ENCODE data around the gene ZNF431. TPM values are rescaled to one million over a fixed set of nuclear protein-coding genes. Genes with fewer than 3 reads are reported as not detected.

ZNF431 gene
- total RNA-seq, 2 donors from 2014 or later, result 7.4 to 12.0 TPM

DNA sequence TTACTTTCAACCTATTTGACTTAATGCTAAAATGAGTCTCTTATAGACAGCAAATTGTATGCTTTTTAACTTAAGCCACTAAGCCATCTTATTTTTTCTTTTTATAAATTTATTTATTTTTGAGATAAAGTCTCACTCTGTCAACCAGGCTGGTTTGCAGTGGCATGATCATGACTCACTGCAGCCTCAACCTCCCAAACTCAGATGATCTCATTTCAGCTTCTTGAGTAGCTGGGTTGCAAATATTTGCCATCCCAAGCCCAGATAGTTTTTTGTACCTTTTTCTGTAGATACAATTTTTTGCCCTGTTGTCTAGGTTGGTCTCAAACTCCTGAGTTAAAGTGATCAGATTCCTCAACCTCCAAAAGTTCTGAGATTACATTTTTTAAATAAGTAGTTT, 32.7 kb upstream of the ZNF431 start:
- TF ChIP-seq, protein P1, sequence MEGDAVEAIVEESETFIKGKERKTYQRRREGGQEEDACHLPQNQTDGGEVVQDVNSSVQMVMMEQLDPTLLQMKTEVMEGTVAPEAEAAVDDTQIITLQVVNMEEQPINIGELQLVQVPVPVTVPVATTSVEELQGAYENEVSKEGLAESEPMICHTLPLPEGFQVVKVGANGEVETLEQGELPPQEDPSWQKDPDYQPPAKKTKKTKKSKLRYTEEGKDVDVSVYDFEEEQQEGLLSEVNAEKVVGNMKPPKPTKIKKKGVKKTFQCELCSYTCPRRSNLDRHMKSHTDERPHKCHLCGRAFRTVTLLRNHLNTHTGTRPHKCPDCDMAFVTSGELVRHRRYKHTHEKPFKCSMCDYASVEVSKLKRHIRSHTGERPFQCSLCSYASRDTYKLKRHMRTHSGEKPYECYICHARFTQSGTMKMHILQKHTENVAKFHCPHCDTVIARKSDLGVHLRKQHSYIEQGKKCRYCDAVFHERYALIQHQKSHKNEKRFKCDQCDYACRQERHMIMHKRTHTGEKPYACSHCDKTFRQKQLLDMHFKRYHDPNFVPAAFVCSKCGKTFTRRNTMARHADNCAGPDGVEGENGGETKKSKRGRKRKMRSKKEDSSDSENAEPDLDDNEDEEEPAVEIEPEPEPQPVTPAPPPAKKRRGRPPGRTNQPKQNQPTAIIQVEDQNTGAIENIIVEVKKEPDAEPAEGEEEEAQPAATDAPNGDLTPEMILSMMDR (IDR thresholded peaks at IDR 0.05), result no peak
- Histone ChIP-seq H3K27me3 (no peaks in the 10 kb centered on the region), H3K9ac (ENCODE audit: low read depth in 2 of 2, low read length in 2 of 2) (no peak overlapping the region), H3K4me3 (no peak overlapping the region), H3K9me3 (no peaks in the 10 kb centered on the region), H3K27ac (no peak overlapping the region), H3K4me1 (no peaks in the 10 kb centered on the region), H3K36me3 (no peaks in the 10 kb centered on the region)
- DNase-seq, result no peak
- intact Hi-C loops (cut with DNase I), result no loop called here

DNA sequence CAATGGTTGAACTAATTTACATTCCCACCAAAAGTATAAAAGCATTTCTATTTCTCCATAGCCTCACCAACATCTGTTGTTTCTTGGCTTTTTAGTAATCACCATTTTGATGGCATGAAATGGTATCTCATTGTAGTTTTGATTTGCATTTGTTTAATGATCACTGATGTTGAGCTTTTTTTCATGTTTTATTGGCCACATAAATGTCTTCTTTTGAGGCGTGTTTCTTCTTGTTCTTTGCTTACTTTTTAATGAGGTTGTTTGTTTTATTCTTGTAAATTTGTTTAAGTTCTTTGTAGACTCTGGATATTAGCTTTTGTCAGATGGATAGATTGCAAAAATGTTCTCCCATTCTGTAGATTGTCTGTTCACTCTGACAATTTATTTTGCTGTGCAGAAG, 31.7 kb upstream of the ZNF431 start:
- no peak for DNase-seq
- TF ChIP-seq, protein P1 (IDR thresholded peaks at IDR 0.05), result no peak
- intact Hi-C loops (cut with DNase I), result no loop called here

DNA sequence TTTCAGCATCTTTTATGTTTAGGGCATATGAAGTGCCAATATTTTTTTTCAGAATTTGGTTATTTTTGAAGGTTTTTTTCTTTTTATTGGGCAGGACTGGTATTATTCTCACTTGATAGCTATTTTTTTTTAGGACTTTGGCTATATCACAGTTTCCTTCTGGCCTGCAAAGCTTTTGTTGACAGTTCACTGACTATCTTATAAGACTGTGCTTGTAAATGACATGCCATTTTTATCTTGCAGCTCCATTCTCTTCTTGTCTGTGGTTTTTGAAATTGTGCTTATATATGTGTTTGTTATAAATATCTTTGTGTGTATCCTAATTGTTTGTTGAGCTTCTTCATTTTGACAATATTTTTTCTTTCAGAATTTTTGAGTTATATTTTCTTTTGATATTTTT, 26.4 kb upstream of the ZNF431 start:
- intact Hi-C loops (cut with DNase I), result no loop called here
- Histone ChIP-seq H3K36me3 (no peaks in the 10 kb centered on the region), H3K9me3 (peaks cover 4% of the 10 kb centered on the region)

More for the DNA sequence above, 31.7 kb upstream of the ZNF431 start:
- Histone ChIP-seq H3K27ac (no peak overlapping the region), H3K4me1 (no peaks in the 10 kb centered on the region), H3K9ac (ENCODE audit: low read depth in 2 of 2, low read length in 2 of 2) (no peak overlapping the region), H3K27me3 (no peaks in the 10 kb centered on the region), H3K4me3 (no peak overlapping the region), H3K9me3 (peaks cover 1% of the 10 kb centered on the region), H3K36me3 (no peaks in the 10 kb centered on the region)

DNA sequence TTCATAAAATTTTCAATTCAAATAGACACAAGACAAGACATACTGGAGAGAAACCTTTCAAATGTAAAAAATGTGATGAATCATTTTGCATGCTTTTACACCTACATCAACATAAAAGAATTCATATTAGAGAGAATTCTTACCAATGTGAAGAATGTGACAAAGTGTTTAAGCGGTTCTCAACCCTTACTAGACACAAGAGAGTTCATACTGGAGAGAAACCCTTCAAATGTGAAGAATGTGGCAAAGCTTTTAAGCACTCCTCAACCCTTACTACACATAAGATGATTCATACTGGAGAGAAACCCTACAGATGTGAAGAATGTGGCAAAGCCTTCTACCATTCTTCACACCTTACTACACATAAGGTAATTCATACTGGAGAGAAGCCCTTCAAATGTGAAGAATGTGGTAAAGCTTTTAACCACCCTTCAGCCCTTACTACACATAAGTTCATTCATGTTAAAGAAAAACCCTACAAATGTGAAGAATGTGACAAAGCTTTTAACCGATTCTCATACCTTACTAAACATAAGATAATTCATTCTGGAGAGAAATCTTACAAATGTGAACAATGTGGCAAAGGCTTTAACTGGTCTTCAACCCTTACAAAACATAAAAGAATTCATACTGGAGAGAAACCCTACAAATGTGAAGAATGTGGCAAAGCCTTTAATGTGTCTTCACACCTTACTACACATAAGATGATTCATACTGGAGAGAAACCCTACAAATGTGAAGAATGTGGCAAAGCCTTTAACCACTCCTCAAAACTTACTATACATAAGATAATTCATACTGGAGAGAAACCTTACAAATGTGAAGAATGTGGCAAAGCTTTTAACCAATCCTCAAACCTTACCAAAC, 24.6 kb upstream of the ZNF431 start:
- Histone ChIP-seq H3K36me3 (no peaks in the 10 kb centered on the region), H3K4me3 (no peak overlapping the region), H3K27ac (no peak overlapping the region), H3K9me3 (peaks cover 4% of the 10 kb centered on the region), H3K9ac (ENCODE audit: low read depth in 2 of 2, low read length in 2 of 2) (no peak overlapping the region), H3K4me1 (no peaks in the 10 kb centered on the region), H3K27me3 (no peaks in the 10 kb centered on the region)
- intact Hi-C loops (cut with DNase I), result no loop called here
- DNase-seq, result no peak
- TF ChIP-seq, protein P1 (IDR thresholded peaks at IDR 0.05), result no peak

More for the DNA sequence above, 26.4 kb upstream of the ZNF431 start:
- H3K4me3 ChIP-seq, result no peak overlapping the region
- H3K27ac ChIP-seq, result no peak overlapping the region
- H3K27me3 ChIP-seq, result no peaks in the 10 kb centered on the region
- no peak for DNase-seq
- TF ChIP-seq, protein P1 (IDR thresholded peaks at IDR 0.05), result no peak
- no peaks in the 10 kb centered on the region for H3K4me1 ChIP-seq
- H3K9ac ChIP-seq (ENCODE audit: low read depth in 2 of 2, low read length in 2 of 2), result no peak overlapping the region

DNA sequence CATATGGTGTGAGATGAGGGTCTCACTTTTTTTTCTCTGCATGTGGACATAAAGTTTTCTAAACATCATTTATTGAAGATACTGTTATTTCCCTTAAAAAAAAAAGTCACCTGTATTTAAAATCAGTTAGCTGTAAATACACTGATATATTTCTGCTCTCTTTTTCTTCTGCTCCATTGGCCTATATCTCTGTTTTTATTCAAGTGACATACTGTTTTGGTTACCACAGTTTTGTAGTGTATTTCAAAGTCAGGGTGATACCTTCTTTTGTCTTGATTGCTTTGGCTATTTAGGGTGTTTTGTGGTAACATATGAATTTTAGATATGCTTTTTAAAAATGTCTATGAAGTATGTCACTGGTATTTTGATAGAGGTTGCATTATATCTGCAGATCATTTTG, 15.8 kb upstream of the ZNF431 start:
- H3K9ac ChIP-seq (ENCODE audit: low read depth in 2 of 2, low read length in 2 of 2), result no peak overlapping the region
- no peak overlapping the region for H3K4me3 ChIP-seq
- H3K27ac ChIP-seq, result no peak overlapping the region
- no peaks in the 10 kb centered on the region for H3K4me1 ChIP-seq
- TF ChIP-seq, protein P1 (IDR thresholded peaks at IDR 0.05), result no peak
- no peaks in the 10 kb centered on the region for H3K9me3 ChIP-seq
- no peaks in the 10 kb centered on the region for H3K27me3 ChIP-seq
- H3K36me3 ChIP-seq, result no peaks in the 10 kb centered on the region
- intact Hi-C loops (cut with DNase I), result no loop called here
- DNase-seq, result no peak

All from colonic mucosa (tissue), 4 donors.